Activated CD4-positive, alpha-beta T cell treated with anti-CD3 and anti-CD28 coated beads for 36 hours (primary cell): ENCODE measurements around the gene NCS1. TPM values are rescaled to one million over a fixed set of nuclear protein-coding genes. Genes with fewer than 3 reads are reported as not detected.
A peak's percentile ranks its signal among the peaks of the same experiment; 100 is the strongest.

ENCODE experiments used
- ATAC-seq: fragments of 200-7000 bp; cut with Tn5 transposase; one replicate; pipeline ENCODE4 v1.10.0; 2021; ENCODE audit warnings: mild to moderate bottlenecking, moderate library complexity
- CTCF ChIA-PET: fragments of 350-600 bp; sonication (Branson Sonifier 250); formaldehyde crosslinking; loops from one replicate; lab custom pipeline; 2021; ENCODE audit warnings: antibody characterized with exemption; lab: Charles Lee
- POLR2A ChIA-PET: fragments of 350-600 bp; sonication (Branson Sonifier 250); formaldehyde crosslinking; loops from one replicate; lab custom pipeline; 2021; ENCODE audit warnings: antibody characterized with exemption, inconsistent platforms; lab: Charles Lee
- DNase-seq: peaks from one replicate; pipeline ENCODE4 v3.0.0-alpha.2; 2020
- H3K27ac Mint-ChIP-seq: one replicate; pipeline ENCODE4 v1.8.0; 2021; ENCODE audit warnings: mixed read lengths
- H3K27me3 Mint-ChIP-seq: one replicate; pipeline ENCODE4 v1.8.0; 2021; ENCODE audit warnings: mixed read lengths
- H3K36me3 Mint-ChIP-seq: one replicate; pipeline ENCODE4 v1.8.0; 2021; ENCODE audit warnings: low read depth, mixed read lengths
- H3K4me1 Mint-ChIP-seq: one replicate; pipeline ENCODE4 v1.8.0; 2021; ENCODE audit warnings: mixed read lengths
- H3K4me3 Mint-ChIP-seq: one replicate; pipeline ENCODE4 v1.8.0; 2021; ENCODE audit warnings: mild to moderate bottlenecking, moderate library complexity, mixed read lengths
- H3K9me3 Mint-ChIP-seq: one replicate; pipeline ENCODE4 v1.8.0; 2021; ENCODE audit warnings: low read depth, mixed read lengths
- intact Hi-C, 2 experiments: fragments of 100-400 bp; cut with DNase I in 1 of 2; cut with micrococcal nuclease in 1 of 2; formaldehyde crosslinking; loops; one replicate each; pipeline versions ENCODE4 v1.14.2 to v1.15.1; 2022 to 2024; cut with DNase I, micrococcal nuclease
- total RNA-seq, 2 experiments: library from RNA; stranded (reverse); gene quantifications; one replicate each; pipeline ENCODE4 v1.2.3, GENCODE V29; 2021

NCS1 gene
- total RNA-seq, 2 experiments from 2014 or later, result 24.8 to 25.2 TPM

GRCh38 chr9:130240410-130241197 lies 68.4 kb downstream of the NCS1 start:
- intact Hi-C loops, result loop anchor here in 1 of 2 experiments (5.0 kb wide), 3 partner anchors 68 to 403 kb away; partner anchors contain the start of genes C9orf78, GPR107, NCS1 and USP20
- DNase-seq (peak; percentile 64), ATAC-seq (peak; percentile 49)
- Mint-ChIP-seq H3K4me3 (no peak overlapping the region), H3K36me3 (peaks cover 2% of the 10 kb centered on the region), H3K27me3 (no peaks in the 10 kb centered on the region), H3K9me3 (no peaks in the 10 kb centered on the region), H3K27ac (no peak overlapping the region), H3K4me1 (peaks cover 36% of the 10 kb centered on the region)
- ChIA-PET POLR2A (no interaction called here), CTCF (interaction anchor here (0.7 to 7.3 kb wide), 8 partner anchors 12 to 1688 kb away, joined by 3 to 59 read pairs (median 4); no protein-coding TSS in a partner anchor)

GRCh38 chr9:130241198-130241535 lies 69.0 kb downstream of the NCS1 start:
- no peak for ATAC-seq
- Mint-ChIP-seq H3K27me3 (no peaks in the 10 kb centered on the region), H3K4me1 (peaks cover 32% of the 10 kb centered on the region), H3K4me3 (no peak overlapping the region), H3K27ac (no peak overlapping the region), H3K36me3 (no peaks in the 10 kb centered on the region), H3K9me3 (no peaks in the 10 kb centered on the region)
- ChIA-PET CTCF (interaction anchor here (0.7 to 7.3 kb wide), 6 partner anchors 12 to 1687 kb away, joined by 3 to 59 read pairs (median 4); no protein-coding TSS in a partner anchor), POLR2A (no interaction called here)
- intact Hi-C loops, result loop anchor here in 1 of 2 experiments (5.0 kb wide), 3 partner anchors 69 to 404 kb away; partner anchors contain the start of genes C9orf78, GPR107, NCS1 and USP20
- no peak for DNase-seq

- Mint-ChIP-seq H3K27ac (peak overlapping the region; percentile 26), H3K4me3 (peak overlapping the region; percentile 8), H3K27me3 (no peaks in the 10 kb centered on the region), H3K9me3 (no peaks in the 10 kb centered on the region), H3K4me1 (peaks cover 32% of the 10 kb centered on the region), H3K36me3 (no peaks in the 10 kb centered on the region)
- DNase-seq (no peak), ATAC-seq (no peak)
- ChIA-PET CTCF (interaction anchor here (0.6 to 7.3 kb wide), 15 partner anchors 10 to 459 kb away, joined by 3 to 59 read pairs (median 4); no protein-coding TSS in a partner anchor), POLR2A (interaction anchor here (0.6 to 0.7 kb wide), 2 partner anchors 40 to 373 kb away, joined by 3 to 9 read pairs; no protein-coding TSS in a partner anchor)
- intact Hi-C loops, result loop anchor here in 1 of 2 experiments (1.0 to 5.0 kb wide), 5 partner anchors 70 to 439 kb away; partner anchors contain the start of genes C9orf78, GPR107, NCS1 and TOR1B
Measured at GRCh38 chr9:130242270-130243014, 70.2 kb downstream of the NCS1 start.

GRCh38 chr9:130243015-130243881 lies 71.0 kb downstream of the NCS1 start:
- no peaks in the 10 kb centered on the region for H3K27me3 Mint-ChIP-seq
- DNase-seq (peak; percentile 88), ATAC-seq (peak; percentile 45)
- ChIA-PET POLR2A (interaction anchor here (0.7 kb wide), 1 partner anchor 374 kb away, joined by 3 read pairs; no protein-coding TSS in a partner anchor), CTCF (interaction anchor here (0.6 to 7.3 kb wide), 13 partner anchors 9 to 422 kb away, joined by 3 to 59 read pairs (median 3); no protein-coding TSS in a partner anchor)
- H3K4me3 Mint-ChIP-seq, result peak overlapping the region; percentile 8
- no peaks in the 10 kb centered on the region for H3K9me3 Mint-ChIP-seq
- H3K36me3 Mint-ChIP-seq, result no peaks in the 10 kb centered on the region
- H3K4me1 Mint-ChIP-seq, result peaks cover 32% of the 10 kb centered on the region
- peak overlapping the region; percentile 26 for H3K27ac Mint-ChIP-seq
- intact Hi-C loops, result loop anchor here in 1 of 2 experiments (2.0 to 5.0 kb wide), 4 partner anchors 71 to 406 kb away; partner anchors contain the start of genes C9orf78, GPR107, NCS1 and USP20

- ChIA-PET POLR2A (no interaction called here), CTCF (interaction anchor here (1.1 to 7.3 kb wide), 4 partner anchors 9 to 137 kb away, joined by 3 to 59 read pairs (median 12); no protein-coding TSS in a partner anchor)
- no peak overlapping the region for H3K4me3 Mint-ChIP-seq
Measured at GRCh38 chr9:130243882-130244170, 71.6 kb downstream of the NCS1 start.

GRCh38 chr9:130244548-130245165 lies 72.5 kb downstream of the NCS1 start:
- H3K4me1 Mint-ChIP-seq, result peaks cover 19% of the 10 kb centered on the region
- ChIA-PET POLR2A (no interaction called here), CTCF (interaction anchor here (0.7 to 2.6 kb wide), 3 partner anchors 71 to 159 kb away, joined by 3 to 11 read pairs (median 5); no protein-coding TSS in a partner anchor)
- ATAC-seq, result no peak
- DNase-seq, result no peak
- no peaks in the 10 kb centered on the region for H3K36me3 Mint-ChIP-seq
- no peak overlapping the region for H3K4me3 Mint-ChIP-seq
- no peak overlapping the region for H3K27ac Mint-ChIP-seq
- H3K9me3 Mint-ChIP-seq, result no peaks in the 10 kb centered on the region
- intact Hi-C loops, result loop anchor here in 1 of 2 experiments (5.0 kb wide), 3 partner anchors 72 to 407 kb away; partner anchors contain the start of genes C9orf78, GPR107, NCS1 and USP20
- H3K27me3 Mint-ChIP-seq, result peaks cover 1% of the 10 kb centered on the region

More at GRCh38 chr9:130243882-130244170, 71.6 kb downstream of the NCS1 start:
- DNase-seq (no peak), ATAC-seq (no peak)
- H3K9me3 Mint-ChIP-seq, result no peaks in the 10 kb centered on the region
- peaks cover 1% of the 10 kb centered on the region for H3K27me3 Mint-ChIP-seq
- no peak overlapping the region for H3K27ac Mint-ChIP-seq
- H3K4me1 Mint-ChIP-seq, result peaks cover 28% of the 10 kb centered on the region
- no peaks in the 10 kb centered on the region for H3K36me3 Mint-ChIP-seq
- intact Hi-C loops, result loop anchor here in 1 of 2 experiments (2.0 to 5.0 kb wide), 4 partner anchors 72 to 407 kb away; partner anchors contain the start of genes C9orf78, GPR107, NCS1 and USP20

GRCh38 chr9:130245474-130245873 lies 73.3 kb downstream of the NCS1 start:
- no peaks in the 10 kb centered on the region for H3K9me3 Mint-ChIP-seq
- no peak for ATAC-seq
- ChIA-PET CTCF (interaction anchor here (0.7 to 2.6 kb wide), 2 partner anchors 136 to 158 kb away, joined by 3 to 11 read pairs; no protein-coding TSS in a partner anchor), POLR2A (no interaction called here)
- DNase-seq, result no peak
- peaks cover 1% of the 10 kb centered on the region for H3K27me3 Mint-ChIP-seq
- intact Hi-C loops, result no loop called here
- no peaks in the 10 kb centered on the region for H3K36me3 Mint-ChIP-seq
- H3K4me3 Mint-ChIP-seq, result no peak overlapping the region
- H3K4me1 Mint-ChIP-seq, result peaks cover 11% of the 10 kb centered on the region
- no peak overlapping the region for H3K27ac Mint-ChIP-seq

- peaks cover 1% of the 10 kb centered on the region for H3K27me3 Mint-ChIP-seq
- H3K9me3 Mint-ChIP-seq, result no peaks in the 10 kb centered on the region
- H3K4me1 Mint-ChIP-seq, result peaks cover 5% of the 10 kb centered on the region
- ChIA-PET POLR2A (no interaction called here), CTCF (interaction anchor here (0.7 to 2.6 kb wide), 2 partner anchors 10 to 137 kb away, joined by 3 to 11 read pairs; no protein-coding TSS in a partner anchor)
- DNase-seq (no peak), ATAC-seq (no peak)
- H3K27ac Mint-ChIP-seq, result no peak overlapping the region
- no peak overlapping the region for H3K4me3 Mint-ChIP-seq
- H3K36me3 Mint-ChIP-seq, result no peaks in the 10 kb centered on the region
- intact Hi-C loops, result no loop called here
Measured at GRCh38 chr9:130246126-130246525, 73.9 kb downstream of the NCS1 start.

- DNase-seq, result no peak
- CTCF ChIA-PET, result interaction anchor here (0.6 to 1.0 kb wide), 2 partner anchors 12 to 287 kb away, joined by 3 read pairs; no protein-coding TSS in a partner anchor
- H3K36me3 Mint-ChIP-seq, result no peaks in the 10 kb centered on the region
- H3K27me3 Mint-ChIP-seq, result peaks cover 8% of the 10 kb centered on the region
- no peaks in the 10 kb centered on the region for H3K9me3 Mint-ChIP-seq
- POLR2A ChIA-PET, result no interaction called here
- no peak overlapping the region for H3K4me3 Mint-ChIP-seq
- no peaks in the 10 kb centered on the region for H3K4me1 Mint-ChIP-seq
- intact Hi-C loops, result no loop called here
- ATAC-seq, result no peak
- no peak overlapping the region for H3K27ac Mint-ChIP-seq
Measured at GRCh38 chr9:130254747-130255630, 82.8 kb downstream of the NCS1 start.
